Loucy (cell line): ENCODE measurements around the gene PSMC3IP.

Experiments used
- H2AFZ ChIP-seq: fragments of 200-600 bp; sonication (generic); 2 replicates; pipeline ENCODE4 v1.6.0; 2016; ENCODE audit warnings: antibody characterized with exemption, mild to moderate bottlenecking, low read length, moderate library complexity
- H3F3A ChIP-seq: fragments of 200-600 bp; 2 replicates; pipeline ENCODE4 v1.6.0; 2016; ENCODE audit warnings: antibody characterized with exemption, low read depth, mild to moderate bottlenecking
- H3K27me3 ChIP-seq: fragments of 200-600 bp; sonication (generic); 2 replicates; pipeline ENCODE4 v1.6.1; 2014; ENCODE audit warnings: low read length, mild to moderate bottlenecking; ENCODE audit not compliant: insufficient read depth, poor library complexity, severe bottlenecking
- H3K36me3 ChIP-seq: fragments of 200-600 bp; sonication (generic); 2 replicates; pipeline ENCODE4 v1.6.1; 2016; ENCODE audit warnings: low read length; ENCODE audit not compliant: insufficient read depth
- H3K4me1 ChIP-seq: fragments of 200-600 bp; sonication (generic); 2 replicates; pipeline ENCODE4 v1.5.1; 2014; ENCODE audit warnings: low read length, mild to moderate bottlenecking; ENCODE audit not compliant: insufficient read depth, poor library complexity, severe bottlenecking
- H3K4me2 ChIP-seq: fragments of 200-600 bp; sonication (generic); 2 replicates; pipeline ENCODE4 v1.6.0; 2014; ENCODE audit warnings: antibody characterized with exemption, low read length, low read depth, mild to moderate bottlenecking; ENCODE audit not compliant: poor library complexity, severe bottlenecking
- H3K4me3 ChIP-seq: fragments of 200-600 bp; sonication (generic); 2 replicates; pipeline ENCODE4 v1.5.1; 2014; ENCODE audit warnings: low read length, mild to moderate bottlenecking, mixed read lengths; ENCODE audit not compliant: poor library complexity, severe bottlenecking
- H3K79me2 ChIP-seq: fragments of 200-600 bp; sonication (generic); 2 replicates; pipeline ENCODE4 v1.6.1; 2014; ENCODE audit warnings: low read length; ENCODE audit not compliant: insufficient read depth
- H3K9ac ChIP-seq: fragments of 200-600 bp; sonication (generic); 2 replicates; pipeline ENCODE4 v1.6.0; 2014; ENCODE audit warnings: mild to moderate bottlenecking, low read depth, low read length, moderate library complexity; ENCODE audit not compliant: poor library complexity, severe bottlenecking
- H3K9me2 ChIP-seq: fragments of 200-600 bp; sonication (generic); replicated peaks from 2 replicates; pipeline ENCODE4 v1.6.1; 2016; ENCODE audit warnings: low read depth, low read length, mixed read lengths
- H3K9me3 ChIP-seq: fragments of 200-600 bp; sonication (generic); 2 replicates; pipeline ENCODE4 v1.6.1; 2014; ENCODE audit warnings: mild to moderate bottlenecking, antibody characterized with exemption, low read length, low read depth; ENCODE audit not compliant: insufficient read depth
- H4K20me1 ChIP-seq: fragments of 200-600 bp; sonication (generic); 2 replicates; pipeline ENCODE4 v1.6.0; 2014; ENCODE audit warnings: antibody characterized with exemption, low read length, mild to moderate bottlenecking; ENCODE audit not compliant: insufficient read depth, poor library complexity, severe bottlenecking
- CTCF ChIP-seq: fragments of 200-600 bp; sonication (generic); conservative IDR thresholded peaks from 2 replicates; pipeline ENCODE4 v1.5.1; 2014; ENCODE audit warnings: mild to moderate bottlenecking, antibody characterized with exemption, low read length
- EZH2phosphoT487 ChIP-seq: fragments of 200-600 bp; IDR thresholded peaks from 2 replicates; pipeline ENCODE4 v1.6.1; 2018; ENCODE audit warnings: antibody characterized with exemption, mild to moderate bottlenecking, moderate library complexity, borderline replicate concordance

The PSMC3IP gene

GRCh38 chr17:42564815-42565522 is 12.6 kb downstream of the PSMC3IP start:
- Histone ChIP-seq H3K79me2 (peaks cover 74% of the 10 kb centered on the region), H3K36me3 (peaks cover 21% of the 10 kb centered on the region; the same call in 1 of the 2 replicates), H3K9me2 (no peaks in the 10 kb centered on the region), H3K9ac (no peak overlapping the region), H3K4me1 (peaks cover 47% of the 10 kb centered on the region), H3F3A (peaks cover 6% of the 10 kb centered on the region; the same call in 1 of the 2 replicates), H3K27me3 (no peaks in the 10 kb centered on the region), H4K20me1 (peaks cover 27% of the 10 kb centered on the region), H2AFZ (no peak overlapping the region), H3K4me3 (no peak overlapping the region), H3K9me3 (no peaks in the 10 kb centered on the region), H3K4me2 (peak overlapping the region; percentile 84)
- TF ChIP-seq CTCF (no peak), EZH2phosphoT487 (no peak)

GRCh38 chr17:42563950-42564349 is 13.6 kb downstream of the PSMC3IP start:
- no peak overlapping the region for H2AFZ ChIP-seq
- peaks cover 11% of the 10 kb centered on the region; the same call in 1 of the 2 replicates for H3K36me3 ChIP-seq
- TF ChIP-seq EZH2phosphoT487 = no peak
- peaks cover 64% of the 10 kb centered on the region for H3K79me2 ChIP-seq
- peaks cover 20% of the 10 kb centered on the region for H4K20me1 ChIP-seq
- H3K9ac ChIP-seq = peak overlapping the region; percentile 92
- no peaks in the 10 kb centered on the region for H3K27me3 ChIP-seq
- H3K4me1 ChIP-seq = peaks cover 41% of the 10 kb centered on the region
- no peaks in the 10 kb centered on the region for H3K9me3 ChIP-seq
- H3K4me2 ChIP-seq = peak overlapping the region; percentile 84
- peak overlapping the region; percentile 99 for H3K4me3 ChIP-seq
- no peaks in the 10 kb centered on the region for H3K9me2 ChIP-seq
- peaks cover 6% of the 10 kb centered on the region; the same call in 1 of the 2 replicates for H3F3A ChIP-seq

- peak overlapping the region; percentile 99 for H3K4me3 ChIP-seq
- peak overlapping the region; percentile 84 for H3K4me2 ChIP-seq
Observed at GRCh38 chr17:42563543-42563942, 14.0 kb downstream of the PSMC3IP start.

More at GRCh38 chr17:42563543-42563942, 14.0 kb downstream of the PSMC3IP start:
- peaks cover 60% of the 10 kb centered on the region for H3K79me2 ChIP-seq
- H3F3A ChIP-seq = peaks cover 6% of the 10 kb centered on the region; the same call in 1 of the 2 replicates
- H3K9me2 ChIP-seq = no peaks in the 10 kb centered on the region
- peaks cover 15% of the 10 kb centered on the region for H4K20me1 ChIP-seq
- peak overlapping the region; percentile 92 for H3K9ac ChIP-seq
- H2AFZ ChIP-seq = no peak overlapping the region
- TF ChIP-seq EZH2phosphoT487 = no peak
- no peak for TF ChIP-seq CTCF
- H3K27me3 ChIP-seq = no peaks in the 10 kb centered on the region
- H3K4me1 ChIP-seq = peaks cover 37% of the 10 kb centered on the region
- H3K9me3 ChIP-seq = no peaks in the 10 kb centered on the region
- peaks cover 10% of the 10 kb centered on the region; the same call in 1 of the 2 replicates for H3K36me3 ChIP-seq
